HG02678 (cell line): Measurements from ENCODE around the gene PACS2.

Source experiments
- ATAC-seq: cut with Tn5 transposase; IDR thresholded peaks from one replicate; pipeline ENCODE4 v1.9.1; 2021; ENCODE audit warnings: mild to moderate bottlenecking, moderate library complexity; ENCODE audit not compliant: unreplicated experiment

Gene PACS2

DNA sequence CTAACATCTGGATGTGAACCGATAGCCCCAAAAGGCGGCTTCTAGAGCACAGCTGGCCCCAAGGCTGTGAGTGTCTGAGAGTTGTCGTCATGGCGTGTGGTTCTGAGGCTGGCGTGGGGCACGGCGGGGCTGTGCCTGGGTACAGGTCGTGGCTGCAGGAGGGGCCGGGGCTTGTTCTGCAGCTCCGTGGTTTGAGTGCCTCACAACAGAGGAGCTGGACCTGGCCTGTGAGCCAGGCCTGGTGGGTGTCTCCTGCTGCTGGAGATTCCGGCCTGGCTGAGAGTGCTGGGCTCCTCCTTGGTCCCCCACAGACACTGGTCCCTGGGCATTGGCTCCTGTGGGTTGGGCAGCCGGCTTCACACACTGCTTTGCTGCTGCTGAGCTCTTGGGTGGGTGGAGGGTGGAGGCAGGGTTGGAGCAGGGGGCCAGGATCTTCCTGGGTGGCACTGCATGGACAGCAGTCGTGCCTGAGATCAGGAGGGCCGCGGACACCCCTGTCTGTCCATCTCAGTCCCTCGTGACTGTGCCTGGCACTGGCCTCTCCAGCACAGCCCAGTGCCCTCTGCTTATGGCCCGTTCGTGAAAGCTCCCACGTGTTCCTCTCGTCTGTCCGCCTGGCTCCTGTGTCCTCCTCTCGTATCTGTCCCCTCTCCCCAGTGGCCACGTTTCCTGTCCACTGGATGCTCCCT, 52.0 kb downstream of the PACS2 start:
- ATAC-seq: no peak

DNA sequence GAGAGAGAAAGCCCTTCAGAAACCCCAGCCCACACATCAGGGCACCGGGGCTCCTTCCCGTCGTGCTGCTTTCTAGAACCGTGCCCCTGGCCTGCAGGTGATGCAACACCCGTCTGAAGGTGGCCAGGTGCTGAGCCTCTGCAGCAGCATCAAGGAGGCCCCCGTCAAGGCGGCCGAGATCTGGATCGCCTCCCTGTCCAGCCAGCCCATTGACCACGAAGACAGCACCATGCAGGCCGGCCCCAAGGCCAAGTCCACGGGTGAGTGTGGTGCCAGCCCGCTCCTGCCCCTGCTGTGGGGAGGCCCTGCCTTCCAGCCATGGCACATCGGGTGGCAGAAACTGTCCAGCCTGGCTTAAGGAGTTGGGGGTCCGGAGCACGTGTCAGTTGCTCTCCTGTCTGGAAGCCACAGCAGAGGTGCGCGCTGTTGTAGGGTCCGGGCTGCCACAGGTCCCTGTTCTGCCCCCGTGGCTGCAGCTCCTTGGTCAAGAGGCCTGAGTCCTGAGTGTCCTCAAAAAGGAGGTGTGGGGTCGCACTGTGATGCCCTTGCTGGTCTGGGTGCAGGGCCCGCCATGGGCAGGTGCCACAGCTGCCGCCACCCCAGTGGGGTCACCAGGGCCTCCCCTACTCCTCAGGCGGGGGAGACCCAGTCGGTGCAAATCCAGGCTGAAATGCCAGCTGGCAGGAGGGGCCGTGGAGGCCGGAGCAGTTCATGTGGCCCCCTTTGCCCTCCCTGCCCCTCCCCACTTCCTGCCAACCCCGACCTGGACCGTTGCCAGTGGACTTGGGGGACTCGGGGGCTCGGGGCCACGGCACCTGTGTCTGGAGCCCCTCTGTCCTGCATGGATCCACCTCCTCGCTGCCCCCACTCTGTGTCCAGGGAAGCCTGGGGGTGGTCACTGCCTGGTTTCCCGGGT, 52.8 kb downstream of the PACS2 start:
- no peak for ATAC-seq

DNA sequence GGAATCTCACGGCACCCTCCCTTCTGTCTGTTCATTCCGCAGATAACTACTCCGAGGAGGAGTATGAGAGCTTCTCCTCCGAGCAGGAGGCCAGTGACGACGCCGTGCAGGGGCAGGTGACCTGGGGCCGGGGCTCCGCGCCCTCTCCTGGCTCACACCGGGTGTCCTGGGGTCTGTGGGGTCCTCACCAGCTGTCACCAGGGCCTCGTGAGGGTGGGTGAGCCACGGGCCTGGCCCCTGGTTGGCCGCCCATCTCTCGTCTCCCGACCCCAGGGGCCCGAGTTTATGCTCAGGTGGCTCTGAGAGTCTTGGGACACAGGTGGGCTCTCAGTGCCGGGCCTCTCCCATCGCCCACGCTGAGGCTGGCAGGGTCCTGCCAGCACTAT, 53.5 kb downstream of the PACS2 start:
- no peak for ATAC-seq

DNA sequence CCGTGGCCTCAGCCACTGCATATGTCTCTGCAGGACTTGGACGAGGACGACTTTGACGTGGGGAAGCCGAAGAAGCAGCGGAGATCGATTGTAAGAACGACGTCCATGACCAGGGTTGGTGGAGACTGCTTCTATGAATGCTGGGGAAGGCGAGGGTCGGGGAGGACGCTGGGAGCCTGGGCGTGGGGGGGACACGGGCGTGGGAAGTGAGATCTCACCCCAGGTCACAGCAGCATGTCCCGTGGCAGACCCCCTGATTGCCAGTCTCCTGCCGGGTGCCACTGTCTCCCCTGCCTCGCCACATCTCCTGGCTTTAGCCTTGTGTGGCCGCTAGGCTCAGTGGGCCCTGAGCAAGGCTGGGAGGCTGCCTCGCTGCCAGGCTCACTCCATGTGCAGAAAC, 53.9 kb downstream of the PACS2 start:
- no peak for ATAC-seq

DNA sequence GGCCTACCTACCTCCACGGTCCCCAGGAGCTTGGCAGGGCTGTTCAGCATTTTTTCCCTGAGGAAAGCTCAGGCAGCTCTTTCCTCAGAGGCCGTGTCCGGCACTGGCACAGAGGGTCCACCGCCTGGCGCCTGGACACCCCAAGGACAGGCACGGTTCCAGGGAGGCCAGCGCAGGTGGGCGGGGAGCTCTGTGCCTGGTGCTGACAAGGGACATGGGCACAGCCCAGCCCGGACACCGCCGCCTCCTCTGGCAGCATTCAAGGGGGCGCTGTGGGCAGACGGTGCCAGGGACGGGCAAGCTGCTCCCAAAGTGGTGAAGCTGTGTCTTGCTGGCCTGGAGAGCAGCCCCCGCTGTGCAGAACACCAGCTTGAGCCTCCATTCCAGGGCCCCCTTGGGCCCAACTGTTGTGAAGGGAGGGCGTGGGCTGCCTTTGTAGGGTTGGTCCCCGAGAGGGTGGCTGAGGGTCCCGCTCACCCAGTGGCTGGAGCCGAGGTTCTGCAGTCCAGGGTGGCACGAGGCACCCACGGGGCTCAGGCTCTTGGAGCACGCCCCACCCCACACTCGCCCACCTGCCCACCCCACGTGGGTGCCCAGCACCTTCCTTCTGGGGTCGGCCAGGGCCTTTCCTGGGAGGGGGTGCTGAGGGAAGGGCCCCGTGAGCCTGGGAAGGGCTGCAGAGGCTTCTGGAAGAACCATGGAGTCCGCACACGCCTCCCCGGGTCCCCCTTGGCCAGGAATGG, 54.5 kb downstream of the PACS2 start:
- ATAC-seq: no peak

DNA sequence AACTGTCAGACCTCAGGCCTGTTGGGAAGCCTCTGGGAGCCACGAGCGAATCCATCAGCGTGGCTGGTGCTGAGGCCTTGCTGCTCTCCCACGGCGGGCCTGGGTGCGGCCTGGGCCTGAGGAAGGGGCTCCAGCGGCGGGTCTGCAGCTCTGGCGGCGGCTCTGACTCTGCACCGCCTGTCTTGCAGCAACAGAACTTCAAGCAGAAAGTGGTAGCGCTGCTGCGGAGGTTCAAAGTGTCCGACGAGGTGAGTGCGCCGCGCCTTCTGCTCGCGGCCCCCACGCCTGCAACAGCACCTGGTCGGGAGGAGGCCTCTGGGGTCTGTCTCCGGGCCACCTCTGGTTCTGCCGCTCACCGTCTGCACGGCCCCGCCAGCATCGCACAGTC, 55.1 kb downstream of the PACS2 start:
- ATAC-seq: no peak

DNA sequence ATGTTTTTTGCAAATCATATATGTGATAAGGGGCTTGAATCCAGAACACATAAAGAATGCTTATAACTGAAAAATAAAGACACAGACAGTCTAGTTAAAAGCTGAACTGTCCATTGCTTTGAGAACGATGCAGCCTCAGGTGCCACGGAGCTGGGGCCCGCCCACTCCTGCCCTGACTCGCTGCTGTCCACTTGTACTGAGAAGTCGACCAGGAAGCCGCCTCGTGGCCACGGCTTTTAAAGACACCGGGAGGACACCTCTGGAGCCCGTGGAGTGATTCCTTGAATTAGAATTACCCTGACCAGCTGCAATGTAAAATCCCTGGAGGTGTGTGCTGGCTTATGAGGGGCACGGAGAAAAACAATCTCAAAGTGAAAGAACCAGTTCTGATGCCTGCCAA, 59.8 kb downstream of the PACS2 start:
- ATAC-seq: no peak

DNA sequence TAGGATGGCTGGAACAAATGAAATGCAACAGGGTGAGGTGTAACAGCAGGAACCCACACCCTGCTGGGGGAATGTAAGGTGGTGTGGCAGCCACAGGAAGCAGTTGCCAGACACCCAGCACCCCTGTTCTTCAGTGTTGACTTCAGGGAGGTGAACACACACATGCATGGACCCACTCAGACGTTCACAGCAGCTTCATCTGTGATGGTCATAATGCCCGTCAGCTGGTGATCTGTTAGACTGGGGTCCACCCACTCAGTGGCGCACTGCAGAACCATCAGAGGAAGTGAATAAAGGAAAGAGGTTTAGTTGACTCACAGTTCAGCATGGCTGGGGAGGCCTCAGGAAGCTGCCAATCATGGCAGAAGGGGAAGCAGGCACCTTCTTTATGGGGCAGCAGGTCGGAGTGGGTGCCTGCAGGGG, 61.1 kb downstream of the PACS2 start:
- no peak for ATAC-seq

DNA sequence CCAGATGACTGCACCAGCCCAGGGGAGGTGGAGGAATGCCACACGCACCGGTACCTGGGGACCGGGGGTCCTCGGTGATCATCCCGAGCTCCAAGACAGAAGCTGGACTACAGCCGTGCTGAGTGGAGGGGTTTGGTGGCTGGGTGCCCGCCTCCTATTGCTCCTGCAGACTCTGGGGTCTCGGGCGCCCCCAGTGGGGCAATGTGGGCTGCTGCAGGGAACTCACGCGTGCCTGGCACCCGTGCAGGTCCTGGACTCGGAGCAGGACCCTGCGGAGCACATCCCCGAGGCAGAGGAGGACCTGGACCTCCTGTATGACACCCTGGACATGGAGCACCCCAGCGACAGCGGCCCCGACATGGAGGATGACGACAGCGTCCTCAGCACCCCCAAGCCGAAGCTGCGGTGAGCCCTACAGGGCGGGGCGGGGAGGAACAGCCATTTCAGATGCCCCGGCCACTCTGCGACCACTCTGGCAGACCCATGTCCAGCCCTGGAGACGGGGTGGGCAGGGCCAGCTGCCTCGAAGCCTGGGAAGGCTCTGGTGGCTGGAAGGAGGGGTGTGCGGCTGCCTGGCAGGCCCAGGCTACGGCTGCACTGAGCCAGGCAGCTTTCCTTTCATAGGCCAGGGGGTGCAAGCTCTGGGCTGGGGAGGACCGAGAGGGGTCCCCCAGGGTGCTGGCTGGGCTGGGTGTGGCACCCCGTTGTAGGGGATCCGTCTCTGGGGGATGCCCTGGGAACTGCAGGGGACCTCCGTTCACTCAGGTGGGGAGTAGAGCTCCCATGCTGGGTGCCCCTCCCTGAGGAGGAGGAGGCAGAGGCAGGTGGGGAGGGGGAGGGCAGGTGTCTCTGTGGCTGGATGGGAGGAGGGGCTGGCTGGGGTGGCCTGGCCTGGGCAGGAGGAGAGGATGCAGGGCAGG, 62.2 kb downstream of the PACS2 start:
- ATAC-seq: no peak

DNA sequence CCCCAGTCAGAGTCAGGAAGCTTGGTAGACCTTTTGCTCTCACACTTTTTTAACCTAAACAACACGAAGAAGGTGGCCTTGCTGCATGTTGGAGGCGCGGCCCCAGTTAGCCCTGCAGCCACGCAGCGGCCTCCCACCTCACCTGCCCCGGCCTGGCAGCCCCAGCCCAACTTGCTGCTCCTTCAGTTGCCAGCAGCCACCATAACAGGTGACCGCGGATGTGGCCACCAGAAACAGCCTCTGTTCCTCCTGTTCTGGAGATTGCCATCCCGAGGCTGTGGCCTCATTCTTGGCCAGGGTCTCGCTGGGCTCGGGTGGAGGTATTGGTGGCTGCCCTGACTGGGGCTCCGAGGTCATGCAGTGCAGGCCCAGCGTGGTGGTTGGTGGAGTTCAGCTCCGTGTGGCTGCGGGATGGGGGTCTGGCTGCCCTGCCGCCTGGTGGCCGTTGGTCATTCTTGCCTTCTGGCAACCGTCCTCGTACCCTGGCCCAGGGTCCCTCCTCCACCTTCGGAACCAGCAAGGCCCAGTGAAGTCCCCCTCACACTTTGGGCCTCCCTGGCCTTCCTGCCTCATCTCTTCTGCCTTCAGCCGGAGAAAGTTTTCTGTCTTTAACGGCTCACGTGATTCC, 63.1 kb downstream of the PACS2 start:
- ATAC-seq: no peak

DNA sequence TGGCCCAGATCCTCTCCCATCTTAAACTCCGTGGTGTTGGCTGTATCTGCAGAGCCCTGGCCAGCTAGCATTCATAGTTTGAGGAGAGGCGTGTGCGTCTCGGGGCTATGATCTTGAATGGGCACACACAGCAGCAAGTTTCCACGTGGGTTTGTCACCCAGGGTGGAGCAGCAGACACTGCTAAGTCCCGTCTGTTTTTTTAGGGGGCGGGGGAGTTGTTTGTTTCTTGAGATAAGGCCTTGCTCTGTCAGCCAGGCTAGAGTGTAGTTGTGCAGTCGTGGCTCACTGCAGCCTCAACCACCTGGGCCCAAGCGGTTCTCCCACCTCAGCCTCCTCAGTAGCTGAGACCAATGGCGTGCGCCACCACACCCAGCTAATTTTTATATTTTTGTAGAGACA, 63.7 kb downstream of the PACS2 start:
- no peak for ATAC-seq

DNA sequence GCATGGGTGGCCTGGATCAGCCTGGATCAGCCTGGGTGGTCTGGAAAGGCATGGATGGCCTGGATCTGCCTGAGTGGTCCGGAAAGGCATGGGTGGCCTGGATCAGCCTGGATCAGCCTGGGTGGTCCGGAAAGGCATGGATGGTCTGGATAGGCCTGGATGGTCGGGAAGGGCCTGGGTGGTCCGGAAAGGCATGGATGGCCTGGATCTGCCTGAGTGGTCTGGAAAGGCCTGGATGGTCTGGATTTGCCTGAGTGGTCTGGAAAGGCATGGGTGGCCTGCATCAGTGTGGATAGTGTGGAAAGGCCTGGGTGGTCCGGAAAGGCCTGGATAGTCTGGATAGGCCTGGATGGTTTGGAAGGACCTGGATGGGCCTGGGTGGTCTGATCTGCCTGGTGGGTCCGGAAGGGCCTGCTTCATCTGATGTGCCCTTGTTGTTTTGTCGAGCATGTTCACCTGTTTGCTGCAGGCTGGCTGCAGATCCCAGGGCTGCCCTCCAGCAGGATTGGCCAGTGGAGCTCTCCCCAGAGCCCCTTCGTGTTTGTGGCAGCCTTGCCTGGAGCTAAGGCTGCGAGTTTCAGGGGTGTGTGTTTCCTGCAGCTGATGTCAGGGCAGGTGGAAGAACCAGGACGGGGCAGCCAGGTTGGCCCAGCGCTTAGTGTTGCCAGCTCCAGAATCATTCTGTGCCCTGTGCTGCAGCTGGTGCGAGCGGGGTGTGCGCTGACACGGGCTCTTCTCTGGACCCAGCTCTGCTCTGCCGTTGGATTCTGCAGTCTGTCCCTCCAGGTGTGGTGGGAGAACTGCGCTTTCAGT, 64.5 kb downstream of the PACS2 start:
- ATAC-seq: no peak

DNA sequence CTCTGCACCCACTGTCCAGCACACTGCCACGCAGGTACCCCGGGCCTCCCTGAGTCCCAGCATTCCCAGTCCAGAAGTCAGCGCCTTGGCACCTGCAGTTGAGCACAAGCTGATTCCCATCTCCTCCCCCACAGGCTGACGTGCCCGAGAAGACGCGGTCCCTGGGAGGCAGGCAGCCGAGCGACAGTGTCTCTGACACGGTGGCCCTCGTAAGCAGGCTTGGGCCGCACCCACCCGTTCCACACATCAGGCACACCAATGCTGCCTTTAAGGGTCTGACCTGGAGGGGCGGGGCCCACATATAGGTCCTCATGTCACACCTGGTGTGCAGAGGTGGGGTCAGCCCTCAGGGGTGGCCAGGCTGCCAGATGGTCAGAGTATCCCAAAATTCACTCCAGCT, 65.4 kb downstream of the PACS2 start:
- no peak for ATAC-seq

DNA sequence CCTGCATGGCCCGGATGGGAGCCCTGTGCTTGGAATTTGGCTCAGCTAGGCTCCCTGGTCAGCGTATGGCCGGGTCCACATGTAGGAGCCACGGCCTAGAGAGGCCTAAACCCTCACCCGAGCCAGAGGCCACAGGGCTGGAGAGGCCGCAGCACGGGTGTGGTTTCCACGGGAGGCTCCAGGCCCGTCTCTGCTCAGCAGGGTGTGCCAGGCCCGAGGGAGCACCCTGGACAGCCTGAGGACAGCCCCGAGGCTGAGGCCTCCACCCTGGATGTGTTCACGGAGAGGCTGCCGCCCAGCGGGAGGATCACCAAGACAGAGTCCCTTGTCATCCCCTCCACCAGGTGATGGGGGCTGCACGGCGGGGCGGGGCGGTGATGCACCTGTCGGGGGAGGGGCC, 66.2 kb downstream of the PACS2 start:
- ATAC-seq: no peak

DNA sequence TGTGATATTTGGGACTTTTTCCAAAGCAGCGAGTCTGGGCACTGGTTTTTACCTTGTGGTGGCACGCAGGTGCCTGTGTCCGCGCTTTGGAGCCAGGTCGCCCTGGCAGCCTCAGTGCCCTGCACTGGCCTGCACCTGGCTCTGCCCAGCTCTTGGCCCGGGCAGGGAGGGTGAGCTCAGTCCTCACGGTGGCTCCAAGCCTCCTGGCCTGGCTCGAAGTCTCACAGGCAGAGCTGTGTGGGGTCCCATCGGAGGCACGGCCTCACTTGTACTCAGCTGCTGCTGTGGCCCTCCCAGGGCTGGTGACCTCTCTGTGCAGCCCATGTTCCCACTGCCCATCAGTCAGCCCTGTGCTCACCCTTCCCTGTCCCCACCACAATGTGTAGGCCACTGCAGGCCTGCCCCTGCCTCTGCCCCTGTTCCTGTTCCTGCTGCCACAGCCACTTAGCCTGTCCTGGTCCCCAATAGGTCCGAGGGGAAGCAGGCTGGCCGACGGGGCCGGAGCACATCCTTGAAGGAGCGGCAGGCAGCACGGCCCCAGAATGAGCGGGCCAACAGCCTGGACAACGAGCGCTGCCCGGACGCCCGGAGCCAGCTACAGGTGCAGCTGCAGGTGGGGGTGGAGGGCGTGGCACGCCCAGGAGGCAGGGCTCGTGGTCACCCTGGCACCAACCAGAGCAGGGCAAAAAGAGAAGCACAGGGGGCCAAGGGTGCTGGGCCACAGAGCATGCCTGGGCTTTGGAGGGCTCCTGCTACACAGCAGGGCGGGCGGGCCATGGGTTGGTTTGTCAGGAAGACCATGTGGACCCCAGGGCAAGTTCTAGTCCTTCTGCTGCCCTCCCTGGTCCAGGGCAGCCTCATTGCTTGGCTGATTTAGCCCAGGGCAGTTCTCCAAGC, 67.1 kb downstream of the PACS2 start:
- ATAC-seq: no peak

DNA sequence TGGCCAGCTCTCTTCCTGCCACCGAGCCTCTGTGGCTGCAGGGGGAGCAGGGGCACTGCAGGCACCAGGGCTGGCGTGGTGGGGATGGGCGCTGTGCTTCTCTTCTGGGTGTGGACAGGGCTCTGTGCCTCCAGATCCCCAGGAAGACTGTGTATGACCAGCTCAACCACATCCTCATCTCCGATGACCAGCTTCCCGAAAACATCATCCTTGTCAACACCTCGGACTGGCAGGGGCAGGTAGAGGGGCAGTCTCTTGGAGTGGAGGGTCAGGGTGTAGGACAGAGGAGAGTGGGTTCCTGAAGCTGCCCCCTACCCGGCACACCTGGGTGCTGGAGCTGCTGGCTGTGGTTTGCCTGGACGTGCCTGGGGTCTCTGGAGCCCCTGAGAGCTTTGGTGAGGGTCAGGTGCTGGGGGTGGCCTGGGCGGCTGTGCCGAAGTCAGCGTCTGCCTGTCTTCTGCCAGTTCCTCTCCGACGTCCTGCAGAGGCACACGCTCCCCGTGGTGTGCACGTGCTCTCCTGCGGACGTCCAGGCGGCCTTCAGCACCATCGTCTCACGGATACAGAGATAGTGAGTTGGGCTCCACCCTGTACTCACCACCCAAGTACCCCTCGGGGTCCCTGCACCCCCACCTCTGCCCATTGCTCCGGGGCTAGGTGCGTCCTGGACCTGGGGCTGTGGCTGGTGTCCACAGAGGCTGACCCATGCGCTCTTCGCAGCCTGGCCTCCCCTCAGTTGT, 68.0 kb downstream of the PACS2 start:
- no peak for ATAC-seq

DNA sequence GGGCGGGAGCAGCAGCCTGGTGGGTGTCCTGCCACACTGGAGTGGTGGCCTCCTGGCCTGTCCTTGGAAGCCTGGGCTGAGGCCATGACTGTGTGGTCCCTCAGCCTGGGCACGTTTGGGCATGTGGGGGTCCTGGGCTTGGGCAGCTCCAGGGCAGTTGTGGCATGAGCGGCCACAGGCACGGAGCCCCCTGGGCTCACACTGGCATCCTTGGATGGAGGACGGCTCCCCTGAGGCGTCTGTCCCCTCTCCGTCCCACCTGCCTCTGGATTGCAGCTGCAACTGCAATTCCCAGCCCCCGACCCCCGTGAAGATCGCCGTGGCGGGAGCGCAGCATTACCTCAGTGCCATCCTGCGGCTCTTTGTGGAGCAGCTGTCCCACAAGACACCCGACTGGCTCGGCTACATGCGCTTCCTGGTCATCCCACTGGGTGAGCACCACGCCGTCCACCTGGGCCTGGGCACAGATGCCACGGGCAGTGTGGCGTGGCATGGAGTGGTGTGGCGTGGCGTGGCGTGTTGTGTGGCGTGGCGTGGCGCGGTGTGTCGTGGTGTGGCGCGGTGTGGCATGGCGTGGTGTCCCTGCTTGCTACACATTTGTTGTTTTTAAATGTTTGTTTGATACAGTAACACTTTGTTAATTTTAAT, 68.7 kb downstream of the PACS2 start:
- ATAC-seq: no peak
